NCI-H82 treated with DMSO at 0.1 percent for 48 hours (cell line): Measurements from ENCODE around the gene AMPD3.
"Not testable (repeated sequence)": the region's sequence is repeated elsewhere in the genome, so short reads cannot be mapped to it uniquely, and the experiment has no call there.

Experiments
- DNase-seq: peaks from one replicate; lab custom pipeline; 2025; ENCODE audit not compliant: unreplicated experiment; lab: John Stamatoyannopoulos, UW

AMPD3 gene

DNA sequence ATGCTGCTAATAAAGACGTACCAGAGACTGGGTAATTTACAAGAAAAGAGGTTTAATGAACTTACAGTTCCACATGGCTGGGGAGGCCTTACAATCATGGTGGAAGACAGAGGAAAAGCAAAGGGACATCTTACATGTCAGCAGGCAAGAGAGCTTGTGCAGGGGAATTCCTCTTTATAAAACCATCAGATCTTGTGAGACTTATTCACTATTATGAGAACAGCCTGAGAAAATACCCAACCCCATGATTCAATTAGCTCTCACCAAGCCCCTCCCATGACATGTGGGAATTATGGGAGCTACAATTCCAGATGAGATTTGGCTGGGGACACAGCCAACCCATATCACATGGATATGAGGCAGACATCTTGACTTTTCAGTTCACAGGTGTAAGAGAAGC lies 18.4 kb upstream of the AMPD3 start:
- DNase-seq: not testable (repeated sequence)

DNA sequence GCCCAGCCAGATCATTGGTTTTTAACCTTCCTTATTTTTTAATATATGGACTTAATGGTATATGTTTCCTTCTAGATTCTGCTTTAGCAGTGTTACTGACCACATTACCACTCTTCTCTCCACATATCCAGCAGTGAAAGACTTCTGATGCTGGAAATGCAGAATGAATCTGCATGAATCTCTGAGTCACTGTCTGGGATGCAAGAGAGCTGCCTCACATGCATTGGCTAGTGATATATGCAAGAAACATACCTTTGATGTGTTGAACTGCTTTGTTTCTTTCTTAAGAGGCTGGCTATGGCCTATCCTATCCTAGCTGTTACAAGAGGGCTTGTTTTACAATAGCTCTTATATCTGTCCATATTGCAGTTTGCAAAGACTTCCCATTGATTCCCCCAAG lies 16.6 kb upstream of the AMPD3 start:
- DNase-seq: no peak

DNA sequence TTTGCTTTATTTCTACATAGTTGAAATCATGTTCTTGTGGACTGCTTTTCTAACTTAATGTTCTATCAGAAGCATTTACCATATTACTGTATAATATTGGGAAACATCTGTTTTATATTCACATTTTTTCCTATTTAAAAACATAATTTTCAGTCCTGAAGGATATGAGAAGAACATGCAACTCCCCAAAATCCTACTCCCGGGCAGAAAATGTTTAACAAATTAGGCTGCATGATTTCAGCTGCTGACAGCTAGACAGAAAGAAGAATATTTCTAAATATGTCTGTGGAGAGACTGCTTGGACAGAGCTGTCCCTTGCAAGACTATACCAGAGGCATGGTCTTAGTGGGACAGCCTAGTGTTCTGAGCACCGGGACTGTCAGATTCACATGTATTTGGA lies 15.7 kb upstream of the AMPD3 start:
- no peak for DNase-seq

DNA sequence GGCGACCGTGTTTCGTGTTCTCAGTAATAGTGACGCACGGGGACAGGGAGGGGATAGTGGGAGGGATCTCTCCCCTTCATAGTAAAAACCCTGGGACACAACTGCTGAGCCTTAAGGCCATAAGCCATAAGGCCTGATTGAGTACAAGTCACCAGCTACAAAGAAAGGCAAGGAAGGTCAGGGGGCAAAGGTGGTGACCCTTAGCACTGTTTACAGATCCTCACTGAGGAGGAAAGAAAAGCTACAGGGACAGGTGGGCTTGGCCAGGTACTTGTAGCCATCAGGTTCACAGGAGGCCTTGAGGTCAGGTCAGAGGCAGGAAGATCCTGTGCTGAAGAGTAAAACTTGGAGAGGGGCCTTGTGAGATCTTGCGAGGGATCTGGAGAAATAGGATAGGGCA lies 15.1 kb upstream of the AMPD3 start:
- no peak for DNase-seq

DNA sequence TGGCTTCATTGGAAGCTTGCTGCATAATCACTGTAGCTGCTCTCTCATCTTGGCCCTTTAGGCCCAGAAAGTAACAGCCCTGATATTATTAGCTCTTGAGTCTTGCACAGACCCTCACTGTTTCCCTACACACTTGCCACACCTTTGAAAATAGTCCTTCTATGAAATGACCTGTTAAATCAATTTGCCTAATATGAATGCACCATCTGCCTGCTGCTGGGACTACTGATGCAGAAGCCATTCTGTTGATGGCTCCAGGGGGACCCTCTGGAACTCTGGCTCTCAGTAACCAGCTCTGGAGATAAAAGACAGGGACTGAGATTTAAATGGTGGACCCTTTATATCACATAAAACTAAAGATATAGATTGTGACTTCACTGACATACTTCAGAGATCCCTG lies 14.7 kb upstream of the AMPD3 start:
- DNase-seq: no peak

DNA sequence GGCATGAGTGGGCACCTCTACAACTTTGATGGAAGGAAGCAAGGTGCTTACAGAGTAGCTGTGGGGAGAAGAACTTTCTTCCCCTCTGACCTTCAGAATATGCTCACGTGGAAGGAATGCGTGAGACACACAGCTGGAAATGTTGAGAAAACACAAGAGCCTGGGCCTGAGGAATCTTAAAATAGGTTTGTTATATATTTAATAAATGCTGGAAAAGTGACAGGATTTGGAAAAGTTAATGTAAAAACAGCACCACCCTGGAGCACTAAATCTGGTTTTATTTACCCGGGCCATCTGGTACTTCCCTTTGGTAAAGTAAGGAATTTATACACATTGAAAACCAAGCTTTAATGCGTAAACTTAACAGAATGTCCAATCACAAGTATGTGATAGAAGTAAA lies 14.0 kb upstream of the AMPD3 start:
- DNase-seq: no peak

DNA sequence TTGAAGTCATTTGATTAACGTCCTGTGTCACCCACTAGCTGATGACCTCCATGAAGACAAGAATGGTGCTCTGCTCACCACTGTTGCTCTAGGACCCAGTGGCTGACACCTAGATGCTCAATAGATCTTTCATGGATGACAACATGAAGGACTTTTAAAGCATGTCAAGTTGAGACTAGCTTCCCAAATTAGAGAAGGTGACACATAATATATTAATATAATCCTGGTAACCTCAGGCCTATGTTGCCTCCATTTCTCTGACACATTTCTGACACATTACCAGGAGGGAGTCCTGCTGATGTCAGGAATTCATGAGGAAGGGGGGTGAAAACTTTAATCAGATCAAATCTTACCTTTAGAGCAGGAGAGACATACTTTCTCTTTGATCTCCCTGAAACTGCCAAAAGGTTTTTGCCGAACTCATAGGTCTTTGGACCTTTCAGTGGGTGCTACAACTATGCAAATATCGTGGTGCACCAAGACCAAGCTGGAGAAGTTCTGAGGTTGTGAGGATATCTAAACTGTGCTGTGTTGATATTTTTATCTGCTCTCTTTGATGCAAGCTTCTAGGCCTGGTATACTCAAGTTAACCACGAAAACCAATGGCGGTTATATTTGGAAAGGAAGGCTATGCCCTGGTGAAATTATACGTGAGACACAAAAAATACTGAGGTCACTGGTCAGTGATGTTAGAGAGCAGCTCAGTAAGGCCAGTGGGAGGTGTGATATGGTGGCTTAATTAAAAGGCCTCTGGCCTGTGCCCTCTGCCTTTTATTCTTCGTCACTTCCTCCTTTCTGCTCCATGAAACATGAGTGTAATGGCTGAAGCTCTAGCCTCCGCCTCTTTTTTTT lies 13.2 kb upstream of the AMPD3 start:
- no peak for DNase-seq

DNA sequence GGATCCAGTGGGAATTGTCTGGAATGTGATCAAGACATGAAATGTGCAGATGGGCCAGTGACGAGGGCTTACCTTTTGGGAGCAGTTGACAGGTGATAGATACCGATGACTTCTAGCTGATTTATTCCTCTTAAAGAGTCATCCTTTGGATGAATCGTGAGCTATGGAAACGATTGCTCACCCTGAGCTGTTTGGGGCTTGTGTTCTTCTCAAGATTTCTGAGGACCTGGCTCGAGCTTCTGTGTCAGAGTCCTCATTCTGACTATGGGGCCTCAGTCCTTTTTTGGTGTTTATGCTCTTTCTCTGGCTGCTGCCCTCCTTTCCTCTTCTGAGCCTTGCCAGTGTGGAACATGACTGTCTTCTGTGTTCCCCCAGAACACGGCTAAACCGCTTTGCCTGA lies 11.9 kb upstream of the AMPD3 start:
- no peak for DNase-seq

DNA sequence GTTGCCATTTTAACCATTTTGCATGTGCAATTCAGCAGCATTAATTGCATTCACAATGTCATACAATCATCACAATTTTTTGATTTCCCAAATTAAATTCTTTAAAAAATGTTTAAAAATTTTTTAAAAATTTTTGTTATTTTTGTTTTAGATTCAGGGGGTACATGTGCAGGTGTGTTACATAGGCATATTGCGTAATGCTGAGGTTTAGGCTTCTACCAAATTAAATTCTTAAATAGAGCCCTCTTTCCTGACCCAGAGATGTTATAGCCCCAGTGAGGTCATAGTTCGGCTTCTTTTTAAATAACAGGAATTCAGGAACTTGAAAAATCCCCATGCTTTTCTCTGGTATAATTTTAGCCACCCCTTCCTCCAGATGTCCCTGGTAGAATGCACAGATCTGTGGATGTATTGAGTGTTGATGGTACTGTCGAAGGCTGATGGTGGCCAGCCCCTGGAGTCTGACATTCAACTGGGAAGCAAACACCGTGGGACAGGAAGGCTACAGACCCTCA lies 11.3 kb upstream of the AMPD3 start:
- DNase-seq: no peak

DNA sequence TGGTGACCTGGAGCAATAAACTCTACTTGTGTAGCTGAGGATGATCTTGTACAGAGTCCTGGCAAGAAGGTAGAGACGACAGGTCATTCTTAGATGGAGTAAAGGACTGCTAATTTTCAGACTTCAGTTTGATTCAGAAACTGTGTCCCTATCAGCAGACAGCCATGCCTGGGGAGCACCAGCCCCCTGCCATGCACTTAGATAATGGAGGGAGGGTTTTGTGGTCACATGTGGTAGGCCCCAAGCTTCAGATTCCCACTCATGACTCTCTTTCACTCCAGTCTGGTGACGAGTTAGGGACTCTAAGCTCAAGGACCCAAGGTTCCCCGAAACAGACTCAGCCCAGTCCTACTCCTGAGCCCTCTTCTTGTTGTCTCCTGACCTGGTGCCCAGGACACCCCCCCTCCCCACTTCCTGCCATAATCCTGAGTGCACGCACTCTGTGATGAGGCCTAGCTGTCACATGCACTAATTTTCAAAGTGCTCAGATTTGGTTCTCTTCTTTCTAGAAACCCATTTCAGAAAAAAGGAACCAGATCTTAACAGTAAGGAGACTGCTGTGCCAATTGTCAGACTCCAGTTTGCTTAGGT lies 10.2 kb upstream of the AMPD3 start:
- DNase-seq: no peak

DNA sequence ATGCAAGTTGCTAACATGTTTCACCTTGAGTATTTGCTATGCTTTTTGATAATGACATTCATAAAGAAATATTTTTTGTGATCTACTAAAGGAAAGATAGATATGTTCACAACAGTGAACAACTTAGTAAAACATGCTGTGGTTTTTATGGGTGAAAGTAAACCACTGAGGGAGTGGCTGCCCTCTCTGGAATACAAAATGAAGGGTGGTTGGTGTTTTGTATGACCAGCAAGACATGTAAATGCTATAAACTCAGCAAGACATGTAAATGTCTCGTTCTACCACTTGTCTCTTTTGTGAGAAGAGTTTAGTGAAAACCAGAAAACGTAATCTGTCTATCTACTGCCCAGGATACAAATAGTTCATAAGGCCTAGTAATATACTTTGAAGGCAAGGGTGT lies 7.6 kb upstream of the AMPD3 start:
- no peak for DNase-seq

DNA sequence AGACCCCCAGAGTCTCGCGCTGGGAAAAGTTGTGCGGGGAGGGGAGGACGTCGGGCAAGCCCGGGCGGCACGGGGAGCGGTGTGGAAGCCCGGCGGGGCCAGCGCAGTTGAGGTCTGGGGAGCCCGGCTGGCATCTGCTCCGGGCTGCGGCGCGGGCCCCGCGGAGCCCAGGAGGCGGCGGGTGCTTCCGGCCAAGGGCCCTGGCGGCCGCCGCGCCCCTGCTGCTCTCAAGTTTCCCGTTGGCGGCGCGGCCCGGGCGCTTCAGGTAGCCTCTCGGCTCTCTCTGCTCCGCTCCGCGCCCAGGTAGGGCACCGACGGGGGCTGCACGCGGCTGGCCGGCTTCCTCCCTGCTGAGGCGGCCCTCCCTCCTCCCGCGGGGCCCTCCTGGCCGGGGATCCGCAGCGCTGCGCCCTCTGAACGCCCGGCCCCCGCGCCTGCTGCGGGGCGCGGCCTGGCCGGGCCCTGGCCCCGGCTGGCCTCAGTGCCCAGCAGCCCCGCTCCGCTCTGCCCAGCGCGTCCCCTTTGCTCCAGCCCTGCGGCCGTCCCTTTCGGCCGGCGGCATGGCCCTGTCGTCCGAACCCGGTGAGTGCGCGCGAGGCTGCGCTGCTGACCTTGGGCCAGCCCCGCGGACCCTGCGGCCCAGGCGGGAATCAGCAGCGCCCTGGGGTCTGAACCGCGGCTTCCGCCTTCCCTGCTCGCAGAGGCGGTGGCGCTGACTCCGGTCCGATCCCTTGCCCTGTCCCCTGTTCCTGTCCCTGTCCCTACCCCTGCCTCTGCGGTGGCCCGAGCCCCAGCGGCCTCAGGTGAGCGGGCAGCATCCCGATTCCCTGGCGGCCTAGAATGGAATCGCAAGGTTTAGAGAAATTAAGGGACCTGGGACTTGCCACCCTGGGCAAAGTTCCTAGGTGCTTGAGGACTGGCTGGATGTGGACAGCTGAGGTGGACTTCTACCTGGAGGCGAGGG lies 4.3 kb upstream of the AMPD3 start:
- DNase-seq: no peak

DNA sequence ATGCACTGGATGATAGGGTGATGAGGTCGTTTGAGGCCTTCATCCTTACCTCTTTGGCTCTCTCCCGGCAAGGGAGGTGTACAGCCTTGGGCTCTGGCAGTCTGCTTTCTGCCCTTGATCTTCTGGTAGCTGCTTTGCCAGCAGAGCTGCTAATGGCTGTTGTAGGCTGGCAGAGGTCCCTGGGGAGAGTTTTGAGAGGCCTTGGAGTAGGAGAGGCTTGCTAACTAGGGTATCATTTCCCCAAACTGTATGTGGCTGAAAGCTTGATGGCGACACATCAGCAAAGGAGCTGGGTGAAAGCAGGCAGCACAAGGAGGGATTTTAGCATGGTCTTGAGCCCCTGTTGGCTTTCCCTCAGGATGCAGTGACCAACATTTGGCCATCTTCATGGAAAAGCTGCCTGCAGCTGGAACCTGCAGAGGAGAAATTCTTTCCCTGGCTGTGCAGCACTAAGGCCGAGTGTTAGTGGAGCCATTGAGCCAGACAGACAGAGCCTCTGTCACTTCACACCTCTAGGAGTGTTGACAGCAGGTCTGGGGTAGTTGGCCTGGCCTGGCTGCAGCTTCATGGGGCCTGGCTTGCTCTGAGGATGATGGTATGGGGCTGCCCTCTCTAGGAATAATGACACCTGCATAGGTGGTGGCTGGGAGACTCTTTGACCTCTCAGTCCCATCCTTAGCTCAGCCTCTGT lies 3.5 kb upstream of the AMPD3 start:
- no peak for DNase-seq

DNA sequence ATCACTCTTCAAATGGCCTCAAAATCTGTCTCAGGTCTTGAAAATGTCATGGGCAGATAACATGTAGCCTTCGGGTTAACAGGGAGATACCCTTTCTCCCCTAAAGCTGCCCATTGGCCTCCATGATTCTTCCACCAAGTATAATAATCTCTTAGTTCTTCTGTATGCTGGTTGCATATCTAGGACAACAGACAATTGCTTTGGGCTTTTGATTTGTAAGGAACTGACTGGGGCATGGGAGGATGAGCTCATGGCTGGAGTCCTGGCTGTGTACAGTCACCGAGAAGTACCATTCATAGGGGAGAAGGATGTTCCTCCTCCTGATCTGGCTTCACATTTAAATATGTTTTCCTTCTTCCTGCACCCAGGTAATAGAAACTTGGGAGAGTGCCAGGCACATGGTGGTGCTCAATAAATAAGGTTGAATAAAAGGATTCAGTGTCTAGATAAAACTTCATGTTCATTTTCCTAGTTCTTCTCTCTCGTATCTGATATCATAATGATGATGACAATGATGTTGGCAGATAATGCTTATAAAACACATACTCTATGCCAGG lies 2.8 kb upstream of the AMPD3 start:
- no peak for DNase-seq

DNA sequence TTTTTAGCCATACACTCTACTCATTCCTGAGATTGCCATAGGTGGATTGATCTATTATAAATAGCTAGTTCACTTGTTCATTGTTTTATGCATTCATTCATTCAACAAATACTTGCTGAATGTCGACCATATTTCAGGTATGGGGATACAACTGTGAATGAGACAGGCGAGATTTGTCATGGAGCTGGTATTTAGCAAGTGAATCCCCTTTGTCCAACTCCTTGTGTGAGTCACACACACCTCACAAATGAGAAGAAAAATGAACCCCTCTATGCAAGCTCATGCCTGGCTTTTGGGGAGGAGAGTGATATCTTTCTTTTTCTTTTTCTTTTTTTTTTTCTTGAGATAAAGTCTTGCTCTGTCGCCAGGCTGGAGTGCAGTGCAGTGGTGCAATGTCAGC lies 1.8 kb upstream of the AMPD3 start:
- DNase-seq: no peak

DNA sequence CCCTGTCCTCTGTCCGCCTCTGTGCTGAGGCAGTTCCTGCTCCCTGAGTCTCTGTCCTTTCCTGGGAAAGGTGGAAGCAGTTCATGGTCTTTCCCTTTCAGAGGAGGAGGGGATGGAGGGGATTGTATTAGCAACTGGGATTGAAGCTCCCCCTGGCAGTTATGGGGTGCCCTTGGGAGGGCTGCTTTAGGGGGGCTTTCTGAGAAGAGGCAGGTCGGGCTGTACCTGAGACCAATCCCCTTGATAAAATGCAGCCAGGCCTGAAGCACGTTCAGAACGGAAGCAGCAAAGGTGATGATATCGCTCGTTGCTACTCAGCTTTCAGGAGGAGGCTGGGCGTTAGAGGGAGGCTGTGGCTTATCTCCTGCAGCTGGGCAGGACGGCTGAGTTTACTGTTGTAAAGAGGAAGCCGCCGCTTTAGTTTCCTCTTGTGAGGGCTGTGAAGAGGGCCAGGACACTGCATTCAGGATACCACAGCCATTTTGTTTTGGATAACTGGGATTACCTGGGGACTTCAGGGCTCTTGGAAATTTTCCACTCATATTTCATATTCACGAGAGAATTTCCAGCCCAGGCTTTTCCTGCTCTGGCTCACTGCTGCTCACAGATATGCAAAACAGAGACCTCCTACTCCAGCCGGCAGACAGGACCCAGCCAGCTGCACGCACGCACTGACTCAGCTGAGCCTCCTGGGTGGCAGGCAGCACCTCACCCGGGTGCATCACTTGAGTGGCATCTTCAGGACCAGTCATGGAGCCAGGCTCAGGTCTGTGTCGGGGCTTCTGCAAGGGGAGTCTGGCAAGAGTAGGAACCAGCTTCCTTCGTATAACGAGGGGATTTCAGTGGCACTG lies 798 bp downstream of the AMPD3 start:
- peak; percentile 4 for DNase-seq

DNA sequence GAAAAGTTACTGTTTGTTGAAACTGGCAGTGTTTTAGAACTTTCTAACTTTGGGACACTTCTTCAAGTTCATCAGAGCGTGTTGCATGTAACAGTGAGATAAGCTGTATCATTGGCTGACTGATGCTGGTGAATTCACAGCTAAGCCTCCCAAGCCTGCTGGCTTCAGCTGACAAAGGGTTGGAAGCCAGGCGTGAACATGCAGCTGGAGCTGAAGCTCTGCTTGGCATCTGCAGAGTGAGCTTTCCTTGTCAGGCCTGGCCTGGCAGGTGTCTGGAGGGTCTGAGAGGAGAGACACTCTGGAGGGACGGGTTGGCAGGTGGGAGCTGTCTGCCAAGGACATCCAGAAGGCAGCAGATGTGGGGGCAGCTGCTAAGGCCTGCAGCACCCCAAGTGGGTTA lies 1.5 kb downstream of the AMPD3 start:
- DNase-seq: no peak

DNA sequence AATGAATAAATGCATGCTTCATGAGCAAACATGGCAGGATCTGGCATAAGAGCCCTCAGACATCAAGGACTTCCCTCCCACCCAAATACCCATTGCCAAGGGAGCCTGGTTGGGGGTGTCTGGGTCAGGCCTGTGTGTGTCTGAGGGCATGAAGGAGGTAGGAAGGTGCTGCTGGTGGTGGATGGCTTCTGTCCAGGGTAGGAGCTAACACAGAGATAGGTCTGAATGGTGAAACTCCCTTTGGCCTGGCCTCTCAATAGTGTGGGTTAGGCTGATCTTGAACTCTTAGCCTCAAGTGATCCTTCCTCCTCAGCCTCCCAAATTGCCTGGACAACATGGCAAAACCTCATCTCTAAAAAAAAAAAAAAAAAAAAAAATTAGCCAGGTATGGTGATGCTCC lies 2.8 kb downstream of the AMPD3 start:
- DNase-seq: no peak

DNA sequence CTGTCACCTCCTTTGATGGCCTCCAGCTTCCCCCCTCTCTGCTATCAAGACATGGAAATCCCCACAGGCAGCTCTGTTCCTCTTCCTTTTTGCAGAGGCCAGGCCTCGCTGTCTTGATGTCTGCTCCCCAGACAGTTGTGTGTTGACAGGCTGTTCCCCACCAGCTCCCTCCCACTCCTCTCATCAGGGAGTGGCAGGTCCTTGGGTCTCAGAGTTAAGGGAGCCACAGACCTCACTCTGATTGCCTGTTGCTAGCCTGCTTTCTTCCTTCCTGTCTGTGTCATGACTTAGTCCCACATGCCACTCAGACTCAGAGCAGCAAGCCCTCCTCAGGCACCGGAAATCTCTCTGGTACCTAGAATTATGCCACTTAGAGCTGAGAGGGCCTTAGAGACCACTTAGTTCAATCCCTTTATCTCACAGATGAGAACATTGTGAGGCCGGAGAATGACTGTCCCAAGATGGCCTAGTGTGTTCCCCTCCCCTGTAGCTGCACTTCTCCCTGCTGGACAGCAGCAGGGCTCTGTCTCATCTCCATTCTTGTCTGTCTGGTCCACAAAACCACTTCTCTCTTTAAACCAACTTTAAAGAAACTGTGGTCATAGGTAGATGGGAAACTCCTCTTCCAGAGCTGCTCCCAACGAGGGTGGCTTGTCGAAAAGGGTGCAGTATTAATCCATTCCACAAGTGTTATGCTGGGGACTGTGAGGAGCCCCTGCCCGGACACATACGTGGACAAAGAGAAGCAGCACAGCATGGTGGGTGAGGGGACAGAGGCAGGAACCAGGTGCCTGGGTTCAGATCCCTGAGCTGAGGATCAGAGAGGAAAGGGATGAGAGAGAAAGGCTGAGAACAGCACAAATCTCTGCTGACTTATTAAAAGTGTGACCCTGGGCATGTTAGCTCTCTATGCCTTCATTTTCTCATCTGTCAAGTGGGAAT lies 4.2 kb downstream of the AMPD3 start:
- peak; percentile 30 for DNase-seq
